Stimulated activated CD4-positive, alpha-beta T cell treated with anti-CD3 and anti-CD28 coated beads, Interleukin-4, amount 100 ng/mL, for 4 hours (primary cell): ENCODE measurements around the gene TMEM30A.

Experiments used
- DNase-seq, 2 experiments: peaks; one replicate each; pipeline ENCODE4 v3.0.0-alpha.2; 2020

The TMEM30A gene

DNA sequence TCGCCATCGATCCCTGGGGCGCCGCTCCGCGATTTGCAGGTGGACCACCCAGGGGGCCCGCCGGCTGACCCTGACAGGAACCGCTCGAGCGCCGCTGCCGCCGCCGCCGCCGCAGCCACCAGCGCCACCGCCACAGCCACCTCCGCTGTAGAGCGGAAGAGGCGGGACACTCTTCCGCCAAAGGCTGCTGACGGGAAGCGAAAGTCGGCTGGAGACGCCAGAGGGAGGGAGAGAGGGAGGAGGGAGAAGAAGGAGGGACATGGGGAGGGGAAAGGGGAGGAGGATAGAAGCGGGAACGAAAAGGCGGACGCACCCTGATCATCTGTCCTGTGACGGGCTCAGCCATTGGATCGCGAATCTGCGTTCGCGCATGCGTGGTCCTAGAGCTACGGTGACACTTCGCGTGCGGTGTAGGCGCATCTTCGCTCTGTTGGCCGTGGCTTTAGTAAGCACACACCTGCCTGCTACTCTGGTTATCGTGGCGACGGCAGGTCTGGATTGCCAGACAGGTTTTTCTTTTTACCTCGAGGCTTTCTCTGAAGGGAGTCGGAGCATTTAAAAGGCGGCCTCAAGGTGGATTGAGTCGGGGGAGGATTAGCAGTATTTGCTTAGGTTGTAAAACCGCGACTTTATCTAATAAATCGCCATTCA is at the start of gene TMEM30A:
TSS of gene TMEM30A (minus strand) at position 161 of the 651 bp plus-strand sequence. CDS start at position 7, 154 bp downstream.
- DNase-seq = peak; percentile 92 to 97

DNA sequence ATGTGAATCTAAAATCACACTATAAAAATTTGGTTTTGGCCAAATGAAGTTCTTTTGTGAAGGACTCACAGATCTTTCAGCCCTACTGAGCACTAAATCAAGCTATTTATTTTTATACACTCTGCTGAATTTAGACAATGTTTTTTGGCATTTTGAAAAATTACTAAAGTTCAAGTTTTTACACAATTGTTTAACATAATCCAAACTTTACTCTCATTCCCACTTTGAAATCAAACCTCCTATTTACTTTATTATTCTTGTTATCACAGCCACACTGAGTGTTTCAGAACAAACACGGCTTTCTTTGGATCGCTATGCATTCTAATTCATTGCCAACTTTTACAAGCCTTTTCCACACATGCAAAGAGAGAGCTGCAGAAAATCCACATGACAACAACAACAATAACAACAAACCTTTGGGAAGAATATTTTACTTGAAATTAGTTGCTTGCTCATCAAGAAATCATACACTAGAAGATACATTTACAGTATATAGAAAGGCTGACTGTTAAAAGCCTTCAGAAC is 49.1 kb upstream of the TMEM30A start:
- no peak for DNase-seq

DNA sequence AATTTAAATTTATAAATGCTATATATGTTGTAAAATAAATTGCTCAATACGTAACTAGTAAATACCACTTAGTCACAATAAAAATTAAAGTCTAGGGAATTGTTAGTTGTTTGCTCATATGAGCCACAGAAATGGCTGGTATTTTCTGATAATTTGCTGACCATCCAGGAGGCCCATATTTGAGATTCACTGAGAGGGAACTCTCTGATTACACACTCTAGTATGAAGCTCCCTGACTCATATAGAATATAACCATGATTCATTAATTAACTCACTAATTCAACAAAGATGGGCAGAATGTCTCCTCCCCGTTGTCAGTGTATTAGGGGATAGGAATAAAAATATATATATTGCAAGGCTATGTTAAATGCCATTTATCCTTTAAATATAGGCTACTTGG is 46.6 kb upstream of the TMEM30A start:
- no peak for DNase-seq

DNA sequence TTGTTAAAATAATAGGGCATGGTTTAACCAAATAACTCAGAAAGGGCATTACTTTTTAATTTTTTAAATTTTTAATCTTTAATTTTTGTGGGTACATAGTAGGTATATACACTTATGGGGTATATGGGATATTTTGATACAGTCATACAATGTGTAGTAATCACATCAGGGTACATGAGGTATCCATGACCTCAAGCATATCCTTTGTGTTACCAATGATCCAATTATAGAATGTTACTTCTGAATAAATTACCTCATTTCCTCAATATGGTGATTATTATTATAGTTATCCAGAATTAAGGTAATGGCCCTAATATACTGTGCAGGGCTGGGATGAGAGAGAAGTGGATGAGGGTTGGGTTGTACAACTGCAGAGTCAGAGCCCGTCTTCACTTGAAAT is 45.1 kb upstream of the TMEM30A start:
- no peak for DNase-seq

DNA sequence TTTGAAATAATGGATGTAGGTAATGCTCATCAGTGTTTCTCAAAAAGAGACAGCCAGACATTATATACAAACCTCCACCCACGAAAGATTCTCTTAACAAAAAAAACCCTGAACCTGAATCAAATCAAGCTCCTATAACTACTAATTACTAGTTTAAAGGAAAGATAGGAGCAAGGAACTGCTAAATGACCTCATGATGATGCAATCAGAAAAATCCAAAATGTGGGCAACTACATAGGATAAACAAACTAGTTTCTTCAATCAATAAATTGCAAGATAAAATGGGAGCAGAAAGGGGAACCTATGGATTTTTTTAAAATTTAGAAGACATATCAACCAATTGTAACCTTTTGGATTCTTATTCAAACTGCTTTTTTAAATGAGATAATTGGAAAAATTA is 43.2 kb upstream of the TMEM30A start:
- DNase-seq = no peak

DNA sequence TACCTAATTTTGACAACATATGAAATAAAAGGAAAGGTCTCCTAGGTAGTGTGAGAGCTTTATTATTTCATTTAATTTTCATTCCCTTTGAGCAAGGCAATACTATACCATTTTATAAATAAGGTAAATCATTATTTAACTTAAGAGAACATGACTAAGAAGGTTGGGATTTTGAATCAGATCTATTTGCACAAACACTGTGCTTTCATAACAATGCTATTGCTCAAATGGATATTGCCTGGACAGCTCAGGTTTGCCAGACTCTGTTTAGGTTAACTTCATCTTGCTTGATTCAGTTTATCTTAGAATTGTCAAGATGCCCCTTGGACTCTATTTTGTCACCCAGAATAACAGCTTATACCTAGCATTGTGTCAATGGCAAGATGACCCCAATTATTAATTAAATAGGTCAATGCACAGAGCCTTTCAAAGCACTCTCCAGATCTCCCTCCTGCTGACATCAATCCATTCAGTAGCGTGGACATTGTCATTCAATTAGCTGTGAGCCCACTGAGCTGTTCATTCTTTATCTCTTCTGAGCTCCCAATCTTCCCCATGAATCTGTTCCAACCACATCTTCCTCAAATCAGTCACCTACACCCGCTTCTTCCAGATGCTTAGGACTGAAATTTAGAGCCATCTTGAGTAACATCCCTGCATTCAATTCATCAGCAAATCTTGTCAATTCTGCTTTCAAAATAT is 42.1 kb upstream of the TMEM30A start:
- no peak for DNase-seq

DNA sequence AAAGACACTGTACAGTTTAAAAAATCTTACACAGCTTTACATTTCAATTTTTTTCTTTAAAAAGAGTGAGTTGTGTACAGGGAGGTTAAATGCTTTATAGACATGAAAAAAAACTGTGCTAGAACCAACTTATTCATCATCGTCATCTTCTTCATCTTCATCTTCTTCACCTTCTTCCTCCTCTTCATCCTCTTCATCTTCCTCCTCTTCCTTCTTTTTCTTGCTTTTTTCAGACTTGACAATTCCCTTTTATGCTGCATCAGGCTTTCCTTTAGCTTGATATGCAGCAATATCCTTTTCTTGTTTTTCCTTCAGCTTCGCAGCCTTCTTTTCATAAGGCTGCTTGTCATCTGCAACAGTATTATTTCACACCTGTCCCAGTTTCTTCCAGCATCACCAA is 34.3 kb upstream of the TMEM30A start:
- DNase-seq = no peak

DNA sequence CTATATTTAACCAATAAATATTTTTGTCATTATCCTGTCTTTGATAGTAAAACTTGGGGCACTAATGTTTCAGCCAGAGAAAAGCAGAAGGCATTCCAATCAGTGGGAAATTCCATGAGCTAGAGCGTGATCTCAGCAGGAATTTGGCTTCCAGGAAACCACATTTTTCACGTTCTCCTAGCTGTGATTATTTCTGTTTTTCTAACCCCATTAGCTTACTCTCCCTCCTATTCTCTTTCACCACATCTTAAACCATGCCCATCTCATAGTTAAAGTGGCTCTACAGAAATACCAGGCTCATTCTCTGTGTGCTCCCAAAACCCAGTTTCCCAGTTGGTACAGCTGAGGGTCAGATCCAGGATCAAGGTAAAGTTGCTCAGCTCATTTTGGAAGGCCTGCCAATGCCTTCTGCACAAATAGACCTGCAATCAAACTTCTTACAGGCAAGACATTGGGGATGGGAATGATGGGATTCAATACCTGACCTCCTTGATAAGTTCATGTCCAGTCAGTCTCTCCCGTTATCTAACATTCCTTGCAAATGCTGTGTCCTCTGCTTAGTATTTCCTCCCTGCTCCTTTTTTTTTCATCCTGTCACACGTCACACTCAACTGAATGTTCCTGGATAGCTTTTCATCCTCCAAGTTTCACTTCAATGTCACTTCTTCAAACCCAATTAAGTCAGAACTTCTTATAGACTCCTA is 33.1 kb upstream of the TMEM30A start:
- no peak for DNase-seq

DNA sequence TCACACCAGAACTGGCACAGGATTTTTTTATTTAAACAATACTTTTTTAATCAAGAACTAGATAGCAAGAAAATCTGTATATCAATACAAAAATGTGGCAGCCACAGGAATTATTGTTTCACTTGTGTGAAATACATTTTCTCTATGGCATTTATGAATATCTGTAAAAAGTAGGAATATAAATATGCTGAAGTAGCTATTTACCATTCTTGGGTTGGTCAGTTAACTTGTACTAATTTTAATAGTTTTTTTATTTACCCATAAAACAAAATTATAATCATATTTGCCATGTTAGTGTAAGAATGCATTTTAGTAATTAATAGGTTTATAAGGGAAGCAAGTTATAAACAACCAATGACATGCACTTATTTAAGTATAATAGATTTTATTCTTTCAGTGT is 31.4 kb upstream of the TMEM30A start:
- DNase-seq = no peak

DNA sequence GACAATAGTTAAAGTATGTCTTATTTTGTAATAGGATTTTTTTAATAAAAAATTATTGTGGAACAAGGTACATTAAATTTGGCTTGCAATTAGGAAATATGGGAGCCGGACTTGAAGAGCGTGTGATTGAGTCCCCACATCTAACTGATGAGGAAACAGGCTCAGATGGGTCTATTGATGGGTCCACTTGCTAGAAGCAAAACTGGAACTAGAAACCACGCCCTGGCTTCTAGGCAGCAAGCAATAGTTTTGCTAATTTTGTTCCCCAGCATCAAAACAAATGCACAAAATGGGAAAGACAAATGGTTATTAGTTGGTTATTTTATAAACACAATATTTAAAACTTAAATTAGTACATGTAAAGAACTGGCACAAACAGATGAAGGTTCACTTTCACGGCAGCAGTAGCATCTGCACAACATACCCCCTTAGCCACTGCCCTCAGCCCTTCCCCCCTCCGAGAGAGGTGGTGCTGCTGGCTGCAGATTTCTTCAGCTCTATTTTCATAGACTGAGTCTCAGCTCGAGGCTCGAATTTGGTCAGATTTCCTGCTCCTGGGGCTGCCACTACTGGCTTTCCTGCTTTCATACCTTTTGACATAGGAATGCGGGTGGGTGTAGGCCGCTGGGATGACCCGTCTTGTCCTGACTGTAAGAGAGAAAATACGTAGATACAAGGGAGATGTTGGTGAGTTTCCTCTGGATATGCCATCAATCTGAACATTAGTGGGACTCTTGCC is 23.8 kb upstream of the TMEM30A start:
- DNase-seq = no peak

DNA sequence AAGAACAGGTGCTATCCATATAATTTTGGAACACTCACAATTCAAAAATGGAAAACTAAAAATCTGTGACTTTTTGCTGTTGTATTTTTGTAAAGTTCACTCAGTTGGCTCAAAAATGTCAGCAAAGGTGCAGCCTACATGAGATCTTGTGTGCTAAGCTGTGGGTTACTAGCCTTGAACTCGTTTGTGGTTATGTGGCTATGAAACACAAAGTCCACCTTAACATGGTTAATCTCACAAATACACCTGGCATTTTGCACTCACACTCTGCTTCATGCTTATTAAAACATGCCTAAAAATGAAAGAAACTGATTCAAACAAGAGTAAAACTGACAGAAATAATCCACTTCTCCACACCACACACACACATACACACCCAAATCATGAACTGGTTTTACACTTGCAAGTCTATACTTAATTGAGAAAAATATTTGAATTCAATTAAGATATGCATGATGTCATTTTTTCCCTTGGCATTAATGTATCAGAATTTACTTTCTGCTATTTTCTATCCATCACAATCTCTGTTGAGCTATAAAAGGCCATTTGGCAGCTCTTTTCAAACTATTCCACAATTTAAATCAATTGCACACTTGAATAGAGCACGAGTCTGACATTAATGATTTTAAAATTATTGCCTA is 22.9 kb upstream of the TMEM30A start:
- no peak for DNase-seq

DNA sequence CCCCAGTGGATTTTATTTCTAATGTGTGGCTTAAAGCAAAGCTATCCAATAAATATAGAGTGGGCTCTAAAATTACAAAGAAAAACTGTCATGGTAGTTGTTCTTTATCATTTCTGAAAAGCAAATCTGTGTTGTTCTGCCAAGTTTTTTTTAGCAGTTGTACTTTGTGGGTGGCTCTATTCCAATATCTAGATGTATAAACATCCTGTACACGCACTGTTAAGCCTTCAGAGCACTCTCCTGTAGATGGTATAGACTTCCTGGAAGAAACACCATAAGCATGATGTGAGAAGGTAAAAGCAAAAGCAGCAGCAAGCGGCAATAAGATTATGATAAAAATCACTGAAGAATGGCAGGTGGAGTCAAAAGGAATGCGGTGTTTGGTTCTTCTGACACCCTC is 21.5 kb upstream of the TMEM30A start:
- DNase-seq = no peak

DNA sequence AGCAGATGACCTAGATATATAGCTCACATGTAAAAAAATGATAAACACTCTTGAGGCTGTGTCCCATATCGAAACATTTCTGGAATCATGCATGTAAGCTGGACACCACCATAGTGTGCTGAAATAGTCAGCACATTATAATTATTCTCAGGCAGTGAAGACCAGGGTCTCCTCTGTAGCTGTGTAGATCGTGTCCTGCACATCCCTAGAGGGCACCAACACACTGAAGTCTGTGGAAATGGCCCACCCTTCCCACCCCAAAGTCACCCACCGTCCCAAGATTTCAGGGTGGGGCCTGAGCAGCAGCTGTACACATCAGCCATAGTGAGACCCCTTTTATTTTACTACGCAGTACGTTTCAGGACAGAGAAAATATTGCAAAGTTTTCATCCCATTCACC is 21.0 kb upstream of the TMEM30A start:
- DNase-seq = no peak

DNA sequence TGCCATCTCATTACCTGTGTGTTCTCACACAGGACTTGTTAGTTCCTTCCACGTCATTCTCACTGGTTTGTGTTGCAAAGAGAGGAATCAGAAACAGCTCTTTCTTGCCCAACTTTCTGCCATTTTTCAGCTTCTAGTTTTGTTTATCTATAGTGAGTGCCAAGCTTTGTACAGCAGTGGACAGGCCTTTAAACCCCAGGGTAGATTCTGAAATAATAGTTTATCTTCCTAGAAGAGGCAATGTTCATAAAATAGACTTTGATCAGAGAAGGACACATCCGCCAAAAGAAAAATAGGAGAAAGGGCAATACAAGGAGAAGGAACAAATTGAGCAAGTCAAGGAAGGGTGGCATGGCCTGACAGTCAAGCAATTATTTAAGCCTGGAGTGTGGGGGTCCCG is 17.7 kb upstream of the TMEM30A start:
- DNase-seq = no peak

DNA sequence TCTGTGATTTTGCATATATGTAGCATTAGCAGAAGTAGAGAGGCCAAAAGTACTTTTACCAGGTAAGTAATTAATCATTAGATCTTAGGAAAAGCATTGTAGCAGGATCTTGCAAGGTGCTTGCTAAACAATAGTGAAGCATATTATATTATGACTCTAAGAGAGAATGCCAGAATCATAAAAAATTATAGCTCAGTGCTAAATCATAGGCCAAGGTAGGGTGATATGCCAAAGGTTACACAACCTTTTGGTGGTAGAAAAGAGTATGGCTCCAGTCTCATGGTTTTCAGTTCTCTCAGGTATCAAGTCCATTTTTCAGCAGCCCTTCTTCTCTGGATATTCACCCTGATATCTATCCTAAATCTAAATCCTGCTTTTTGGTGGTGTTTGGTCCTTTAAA is 16.9 kb upstream of the TMEM30A start:
- no peak for DNase-seq

DNA sequence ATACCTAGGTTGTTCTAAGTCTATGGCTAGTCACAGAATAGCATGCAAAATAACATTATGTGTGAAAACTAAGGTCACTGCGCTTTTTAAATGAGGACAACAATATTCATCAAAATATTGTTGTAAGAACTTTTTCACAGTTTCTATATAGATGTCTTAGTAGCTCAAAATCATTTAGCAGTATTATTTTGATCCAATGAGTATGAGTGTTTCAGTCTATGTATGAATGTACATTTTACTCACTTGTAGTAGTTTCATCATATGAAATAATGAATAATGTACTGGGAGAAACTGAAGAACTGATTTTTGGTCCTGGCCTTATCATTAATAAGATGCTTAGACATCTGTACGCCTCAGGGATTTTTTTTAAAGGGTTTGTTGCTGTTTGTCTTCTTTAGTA is 16.5 kb upstream of the TMEM30A start:
- DNase-seq = no peak

DNA sequence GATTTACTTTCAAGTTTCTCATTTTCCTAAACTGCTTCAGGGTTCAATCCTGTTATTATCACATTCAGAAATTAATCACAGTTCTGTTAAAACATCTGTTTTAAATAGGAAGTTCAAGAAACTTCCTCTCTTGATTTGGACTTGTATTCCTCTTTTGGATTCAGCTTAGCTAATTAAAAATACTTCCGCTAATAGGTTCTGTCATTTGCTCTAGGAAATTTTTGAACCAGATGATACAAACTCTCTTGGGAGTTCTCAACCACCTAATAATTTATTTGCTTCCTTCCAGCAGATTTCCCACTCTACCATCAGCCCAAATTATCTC is 15.9 kb upstream of the TMEM30A start:
- no peak for DNase-seq

DNA sequence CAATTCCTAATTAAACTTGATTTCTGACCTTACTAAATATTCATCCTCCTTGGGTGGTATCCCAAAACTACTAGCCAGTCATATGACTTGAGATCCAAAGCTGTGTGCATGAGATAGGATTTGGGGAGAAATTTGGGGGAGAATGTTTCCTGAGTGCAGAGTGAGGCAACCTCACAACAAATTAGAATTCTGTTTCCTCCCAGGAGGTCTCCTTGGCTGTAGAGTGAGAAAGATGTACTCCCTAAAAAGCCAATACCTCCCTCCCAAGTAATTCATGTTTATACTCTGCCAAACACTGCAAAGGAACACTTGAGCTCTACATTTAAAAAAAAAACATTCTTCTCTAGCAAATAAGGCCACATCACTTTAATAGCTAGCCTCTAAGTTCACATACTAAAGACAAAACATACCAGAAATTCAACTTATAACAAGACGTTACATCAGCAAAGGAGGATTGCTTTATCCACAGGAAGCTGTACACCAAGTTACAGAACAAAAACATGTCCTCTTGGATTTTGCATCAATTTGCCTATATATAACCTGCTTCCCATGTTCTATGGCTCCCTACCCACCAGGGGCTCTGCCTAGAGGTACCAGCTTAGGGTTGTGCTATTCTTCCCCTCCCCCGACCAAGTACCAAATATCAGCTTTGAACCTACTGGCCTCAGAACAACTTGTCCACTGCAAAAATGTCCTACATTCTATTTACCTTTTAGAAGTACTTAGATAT is 15.4 kb upstream of the TMEM30A start:
- no peak for DNase-seq

DNA sequence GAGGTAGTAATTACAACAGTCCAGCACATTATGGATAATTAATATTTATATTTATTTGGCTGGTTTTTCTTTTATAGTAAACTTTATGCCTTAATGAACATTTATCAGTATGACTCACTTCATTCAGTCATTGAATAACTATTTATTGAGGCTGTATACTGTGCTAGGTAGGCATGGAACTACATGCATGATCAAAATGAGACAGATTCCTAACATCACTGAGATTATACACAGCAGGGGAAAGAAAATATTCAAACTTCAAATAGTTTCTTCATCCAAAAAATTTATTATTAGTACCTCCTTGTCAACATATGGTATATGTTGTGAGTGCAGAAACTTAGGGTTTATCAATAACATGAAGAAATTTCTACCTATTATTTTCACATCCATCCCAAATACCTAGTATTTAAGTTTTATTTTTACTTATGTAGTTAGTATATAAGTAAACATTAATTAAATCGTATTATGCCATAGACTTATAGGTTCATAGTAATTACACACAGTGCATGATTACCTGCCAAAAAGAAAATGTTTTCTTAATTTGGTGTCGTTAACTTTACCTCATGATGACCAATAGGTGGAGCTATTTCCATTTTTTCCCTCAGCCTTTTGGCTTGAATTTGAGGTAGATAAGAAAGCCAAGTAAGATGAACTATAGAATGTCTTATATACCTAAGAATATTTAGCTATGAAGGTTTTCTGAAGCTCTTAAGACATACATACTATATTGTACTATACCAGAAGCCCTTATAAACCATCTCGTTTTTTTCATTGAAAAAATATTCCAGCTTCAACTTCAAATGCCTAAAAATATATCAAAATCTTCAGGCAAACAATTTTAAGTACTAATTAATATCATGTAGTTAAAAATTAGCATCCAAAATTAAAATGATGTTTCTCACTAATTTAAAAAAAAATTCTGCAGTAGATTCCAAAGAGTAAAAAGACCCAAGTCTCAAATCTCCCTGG is 12.5 kb upstream of the TMEM30A start:
- no peak for DNase-seq

DNA sequence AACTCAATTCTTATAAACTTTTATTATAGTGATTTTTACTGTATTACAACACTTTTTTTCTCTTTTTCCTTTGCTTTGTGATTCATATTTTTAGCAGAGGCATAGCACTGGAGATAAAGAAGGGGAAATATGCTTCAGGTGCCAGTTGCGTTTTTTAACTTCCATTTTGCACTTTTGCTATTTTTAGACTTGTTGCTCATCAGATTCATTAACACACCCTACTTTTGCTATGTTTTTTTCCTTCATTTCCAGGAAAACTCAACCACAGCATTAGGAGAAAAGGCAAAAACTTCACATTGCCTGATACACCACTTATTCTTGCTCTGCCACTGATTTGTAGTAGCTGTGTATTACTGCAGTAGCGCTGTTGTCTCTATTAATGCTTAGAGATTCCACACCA is 8.0 kb upstream of the TMEM30A start:
- DNase-seq = no peak

DNA sequence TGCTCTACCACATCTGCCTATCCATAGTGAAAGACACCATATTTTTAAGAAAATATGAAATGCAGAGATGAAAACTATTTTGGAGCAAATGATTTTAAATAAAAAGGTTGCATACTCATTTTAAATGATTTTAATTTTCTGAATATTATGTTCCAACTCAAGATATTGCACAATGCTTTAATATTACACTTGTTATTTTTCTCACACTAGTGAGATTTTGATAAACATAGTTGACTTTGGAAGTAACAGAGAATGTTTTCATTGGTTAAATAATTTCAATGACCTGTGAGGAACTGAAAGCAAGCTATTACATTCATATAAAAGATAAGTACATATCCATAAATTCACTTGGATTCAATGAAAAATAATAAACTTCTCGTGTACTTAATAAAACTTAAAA is 7.2 kb upstream of the TMEM30A start:
- no peak for DNase-seq
